ENCODE data around the gene LRRC17.

DNA sequence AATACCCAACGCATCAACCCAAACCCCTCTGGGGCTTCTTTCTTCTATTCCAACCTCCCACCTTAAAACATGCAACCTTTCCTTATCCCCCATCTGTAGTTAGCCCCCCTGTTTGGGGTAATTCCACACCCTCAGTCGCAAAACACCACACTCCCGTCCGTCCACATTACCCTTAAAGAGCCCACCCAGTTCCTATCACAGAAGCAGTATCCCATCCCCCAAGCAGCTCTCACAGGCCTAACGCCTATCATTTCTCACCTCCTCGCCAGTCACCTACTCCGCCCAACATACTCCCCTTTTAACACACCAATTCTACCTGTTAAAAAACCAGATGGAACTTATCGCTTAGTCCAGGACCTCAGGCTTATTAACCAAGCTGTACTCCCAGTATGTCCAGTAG lies 63.7 kb downstream of the LRRC17 start:
- TF ChIP-seq, protein P1, sequence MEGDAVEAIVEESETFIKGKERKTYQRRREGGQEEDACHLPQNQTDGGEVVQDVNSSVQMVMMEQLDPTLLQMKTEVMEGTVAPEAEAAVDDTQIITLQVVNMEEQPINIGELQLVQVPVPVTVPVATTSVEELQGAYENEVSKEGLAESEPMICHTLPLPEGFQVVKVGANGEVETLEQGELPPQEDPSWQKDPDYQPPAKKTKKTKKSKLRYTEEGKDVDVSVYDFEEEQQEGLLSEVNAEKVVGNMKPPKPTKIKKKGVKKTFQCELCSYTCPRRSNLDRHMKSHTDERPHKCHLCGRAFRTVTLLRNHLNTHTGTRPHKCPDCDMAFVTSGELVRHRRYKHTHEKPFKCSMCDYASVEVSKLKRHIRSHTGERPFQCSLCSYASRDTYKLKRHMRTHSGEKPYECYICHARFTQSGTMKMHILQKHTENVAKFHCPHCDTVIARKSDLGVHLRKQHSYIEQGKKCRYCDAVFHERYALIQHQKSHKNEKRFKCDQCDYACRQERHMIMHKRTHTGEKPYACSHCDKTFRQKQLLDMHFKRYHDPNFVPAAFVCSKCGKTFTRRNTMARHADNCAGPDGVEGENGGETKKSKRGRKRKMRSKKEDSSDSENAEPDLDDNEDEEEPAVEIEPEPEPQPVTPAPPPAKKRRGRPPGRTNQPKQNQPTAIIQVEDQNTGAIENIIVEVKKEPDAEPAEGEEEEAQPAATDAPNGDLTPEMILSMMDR (IDR thresholded peaks at IDR 0.05) = no peak
- no peak for TF ChIP-seq POLR2A (IDR thresholded peaks at IDR 0.05)

All from right lobe of liver (tissue), 4 donors.